Stimulated activated naive CD8-positive, alpha-beta T cell treated with anti-CD3 and anti-CD28 coated beads, Interleukin-15, amount 100 ng/mL, for 72 hours (primary cell): ENCODE measurements around the gene RPS24.
A peak's percentile ranks its signal among the peaks of the same experiment; 100 is the strongest.
"Not testable (repeated sequence)": the region's sequence is repeated elsewhere in the genome, so short reads cannot be mapped to it uniquely, and the experiment has no call there.

Experiments used
- ATAC-seq: fragments of 150-1000 bp; cut with Tn5 transposase; 2 replicates; pipeline ENCODE4 v1.10.0; 2021; ENCODE audit warnings: mild to moderate bottlenecking, moderate library complexity
- DNase-seq, 2 donors: peaks; one replicate each; pipeline ENCODE4 v3.0.0; 2021 to 2022
- H3K27ac Mint-ChIP-seq, 2 donors: one replicate each; pipeline ENCODE4 v1.8.0; 2022; ENCODE audit warnings: mild to moderate bottlenecking in 2 of 2, mixed read lengths in 2 of 2, moderate library complexity in 2 of 2
- H3K27me3 Mint-ChIP-seq: one replicate; pipeline ENCODE4 v1.8.0; 2022; ENCODE audit warnings: mixed read lengths
- H3K4me1 Mint-ChIP-seq: one replicate; pipeline ENCODE4 v1.8.0; 2022; ENCODE audit warnings: mild to moderate bottlenecking, mixed read lengths
- H3K4me3 Mint-ChIP-seq, 2 donors: one replicate each; pipeline ENCODE4 v1.8.0; 2022; ENCODE audit warnings: mild to moderate bottlenecking in 2 of 2, mixed read lengths in 2 of 2, moderate library complexity in 1 of 2
- H3K9me3 Mint-ChIP-seq, 2 donors: one replicate each; pipeline ENCODE4 v1.8.0; 2022; ENCODE audit warnings: mixed read lengths in 2 of 2

RPS24 gene

GRCh38 chr10:78063236-78063635 lies 29.6 kb downstream of the RPS24 start:
- Mint-ChIP-seq H3K4me1 (peaks cover 52% of the 10 kb centered on the region), H3K27ac (no peak overlapping the region), H3K27me3 (no peaks in the 10 kb centered on the region), H3K9me3 (no peaks in the 10 kb centered on the region), H3K4me3 (no peak overlapping the region)
- ATAC-seq, result no peak
- no peak for DNase-seq

GRCh38 chr10:78064919-78065318 lies 31.3 kb downstream of the RPS24 start:
- H3K27ac Mint-ChIP-seq, H3K4me3 Mint-ChIP-seq, H3K9me3 Mint-ChIP-seq, ATAC-seq, H3K27me3 Mint-ChIP-seq, DNase-seq: not testable (repeated sequence)
- H3K4me1 Mint-ChIP-seq, result peaks cover 52% of the 10 kb centered on the region

DNA sequence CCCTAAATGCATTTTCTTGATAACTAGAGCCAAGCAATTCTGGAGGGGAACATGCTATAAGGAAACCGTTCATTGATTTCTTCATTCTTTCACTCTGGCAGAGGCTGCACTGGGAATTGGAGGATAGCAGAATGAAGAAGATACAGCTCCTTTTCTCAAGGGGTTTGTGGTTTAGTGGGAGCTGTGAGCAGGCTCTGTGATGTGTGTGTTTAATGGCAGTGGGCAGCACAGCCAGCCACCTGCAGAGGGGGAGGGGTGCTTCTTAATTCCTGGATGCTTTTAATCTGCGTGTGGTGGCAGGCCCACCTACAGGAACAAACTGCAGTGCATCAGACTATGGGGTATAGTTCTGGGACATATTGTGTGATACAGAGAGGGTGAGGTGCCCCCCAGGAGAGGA lies 31.9 kb downstream of the RPS24 start:
- DNase-seq, result no peak
- peak overlapping the region in 1 of 2 donors; percentile 36 for H3K27ac Mint-ChIP-seq
- H3K27me3 Mint-ChIP-seq, result no peaks in the 10 kb centered on the region
- H3K4me1 Mint-ChIP-seq, result peaks cover 52% of the 10 kb centered on the region
- no peak overlapping the region for H3K4me3 Mint-ChIP-seq
- no peaks in the 10 kb centered on the region for H3K9me3 Mint-ChIP-seq
- ATAC-seq, result no peak

DNA sequence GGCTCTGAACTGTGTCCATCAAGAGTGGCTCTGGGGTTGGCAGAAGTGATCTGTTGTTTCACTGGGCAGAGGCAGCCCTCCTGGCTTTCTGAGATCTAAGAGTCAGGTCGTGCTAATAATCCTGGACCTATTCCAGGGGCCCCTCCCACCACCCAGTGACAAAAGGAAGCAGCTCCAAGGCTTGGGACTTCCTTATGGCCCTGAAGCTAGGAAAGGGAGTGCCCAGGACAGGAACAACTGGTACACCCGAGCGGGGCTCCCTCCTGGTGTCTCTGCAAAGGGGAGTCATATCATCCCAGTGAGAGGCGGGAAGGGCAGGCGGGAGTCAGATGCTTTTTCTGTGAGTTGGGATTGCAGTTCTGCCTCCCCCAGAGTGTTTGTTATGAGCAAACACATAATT lies 32.3 kb downstream of the RPS24 start:
- ATAC-seq (no peak), DNase-seq (no peak)
- Mint-ChIP-seq H3K4me1 (peaks cover 51% of the 10 kb centered on the region), H3K27ac (peak overlapping the region in 1 of 2 donors; percentile 7), H3K4me3 (no peak overlapping the region), H3K9me3 (no peaks in the 10 kb centered on the region), H3K27me3 (no peaks in the 10 kb centered on the region)

GRCh38 chr10:78066728-78067430 lies 33.2 kb downstream of the RPS24 start:
- ATAC-seq (no peak), DNase-seq (no peak)
- H3K27ac Mint-ChIP-seq, result no peak overlapping the region
- H3K9me3 Mint-ChIP-seq, result no peaks in the 10 kb centered on the region
- H3K4me1 Mint-ChIP-seq, result peaks cover 43% of the 10 kb centered on the region
- H3K4me3 Mint-ChIP-seq, result no peak overlapping the region
- H3K27me3 Mint-ChIP-seq, result no peaks in the 10 kb centered on the region

- H3K27ac Mint-ChIP-seq, result no peak overlapping the region
- ATAC-seq, result no peak
Measured at GRCh38 chr10:78069151-78069550, 35.5 kb downstream of the RPS24 start.

DNA sequence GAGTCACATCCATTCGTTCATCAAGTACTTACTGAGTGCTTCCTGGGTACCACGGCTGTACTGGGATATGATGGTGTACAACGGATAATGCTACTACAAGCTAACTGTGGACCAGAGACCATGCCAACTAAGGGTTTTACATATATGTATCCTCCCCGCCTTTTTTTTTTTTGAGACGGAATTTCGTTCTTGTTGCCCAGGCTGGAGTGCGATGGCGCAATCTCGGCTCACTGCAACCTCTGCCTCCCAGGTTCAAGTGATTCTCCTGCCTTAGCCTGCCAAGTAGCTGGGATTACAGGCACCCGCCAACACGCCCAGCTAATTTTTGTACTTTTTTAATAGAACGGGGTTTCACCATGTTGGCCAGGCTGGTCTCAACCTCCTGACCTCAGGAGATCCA lies 36.4 kb downstream of the RPS24 start:
- not testable (repeated sequence) for ATAC-seq, H3K27me3 Mint-ChIP-seq, H3K4me3 Mint-ChIP-seq, H3K9me3 Mint-ChIP-seq, H3K27ac Mint-ChIP-seq, DNase-seq
- H3K4me1 Mint-ChIP-seq, result peaks cover 22% of the 10 kb centered on the region

More at GRCh38 chr10:78069151-78069550, 35.5 kb downstream of the RPS24 start:
- Mint-ChIP-seq H3K9me3 (peaks cover 0 to 1% of the 10 kb centered on the region in 2 donors), H3K4me3 (no peak overlapping the region), H3K4me1 (peaks cover 22% of the 10 kb centered on the region), H3K27me3 (no peaks in the 10 kb centered on the region)
- DNase-seq, result no peak

- H3K27ac Mint-ChIP-seq, result no peak overlapping the region
- no peak for DNase-seq
- H3K4me1 Mint-ChIP-seq, result peaks cover 19% of the 10 kb centered on the region
- peaks cover 0 to 4% of the 10 kb centered on the region in 2 donors for H3K9me3 Mint-ChIP-seq
- no peaks in the 10 kb centered on the region for H3K27me3 Mint-ChIP-seq
- no peak overlapping the region for H3K4me3 Mint-ChIP-seq
- no peak for ATAC-seq
Measured at GRCh38 chr10:78070726-78071125, 37.1 kb downstream of the RPS24 start.

DNA sequence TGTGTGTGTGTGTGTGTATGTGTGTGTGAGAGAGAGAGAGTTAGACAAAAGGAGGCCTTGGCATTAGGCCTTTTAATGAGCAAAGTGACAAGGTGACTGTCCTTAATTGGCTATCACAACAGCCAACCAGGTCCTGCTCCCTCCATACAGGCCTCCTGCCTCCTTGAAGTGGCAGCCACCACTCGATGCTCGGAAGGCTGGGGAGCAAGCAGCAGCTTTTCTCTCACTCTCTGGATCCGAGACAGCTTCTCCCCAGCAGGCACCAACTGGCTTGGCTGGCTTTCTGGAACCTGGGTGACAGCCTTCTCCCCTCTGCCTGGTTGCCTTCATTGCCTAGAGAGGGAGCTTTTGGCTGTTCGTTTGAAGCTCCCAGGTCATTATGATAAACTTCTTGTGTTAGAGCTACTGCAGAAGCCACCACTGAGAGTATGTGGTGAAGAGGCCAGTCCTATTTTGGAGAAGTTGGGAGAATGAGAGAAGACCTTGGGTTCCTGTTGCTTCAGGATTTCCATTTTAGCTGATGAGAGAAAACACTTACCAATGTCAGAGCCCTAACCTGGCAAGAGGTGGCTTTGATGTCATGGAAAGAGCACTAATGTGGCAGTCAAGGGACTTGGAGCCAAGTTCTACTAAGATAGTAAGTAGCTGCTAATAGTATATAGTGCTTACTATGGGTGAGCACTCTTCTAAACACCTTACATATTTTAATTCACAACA lies 37.6 kb downstream of the RPS24 start:
- ATAC-seq, result no peak
- Mint-ChIP-seq H3K4me3 (no peak overlapping the region), H3K27ac (no peak overlapping the region), H3K9me3 (peaks cover 4% of the 10 kb centered on the region in 2 donors), H3K27me3 (no peaks in the 10 kb centered on the region), H3K4me1 (peaks cover 13% of the 10 kb centered on the region)
- DNase-seq, result no peak

DNA sequence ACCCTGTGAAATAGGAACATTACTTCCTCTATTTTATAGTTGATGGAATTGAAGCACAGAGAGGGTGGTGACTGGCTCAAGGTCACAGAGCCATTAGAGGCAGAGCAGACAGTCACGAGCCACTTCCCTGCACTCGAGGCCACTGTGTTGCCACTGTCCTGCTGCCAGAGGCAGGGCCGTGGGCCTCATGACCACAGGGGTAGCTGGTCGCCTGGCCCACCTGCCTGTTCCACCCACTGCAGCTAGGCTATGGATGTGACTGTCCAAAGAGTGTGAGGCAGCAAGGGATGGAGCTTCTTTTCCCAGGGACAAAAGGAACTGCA lies 38.2 kb downstream of the RPS24 start:
- peaks cover 4 to 5% of the 10 kb centered on the region in 2 donors for H3K9me3 Mint-ChIP-seq
- H3K4me1 Mint-ChIP-seq, result peaks cover 8% of the 10 kb centered on the region
- DNase-seq (no peak), ATAC-seq (no peak)
- H3K27ac Mint-ChIP-seq, result no peak overlapping the region
- H3K27me3 Mint-ChIP-seq, result no peaks in the 10 kb centered on the region
- no peak overlapping the region for H3K4me3 Mint-ChIP-seq

DNA sequence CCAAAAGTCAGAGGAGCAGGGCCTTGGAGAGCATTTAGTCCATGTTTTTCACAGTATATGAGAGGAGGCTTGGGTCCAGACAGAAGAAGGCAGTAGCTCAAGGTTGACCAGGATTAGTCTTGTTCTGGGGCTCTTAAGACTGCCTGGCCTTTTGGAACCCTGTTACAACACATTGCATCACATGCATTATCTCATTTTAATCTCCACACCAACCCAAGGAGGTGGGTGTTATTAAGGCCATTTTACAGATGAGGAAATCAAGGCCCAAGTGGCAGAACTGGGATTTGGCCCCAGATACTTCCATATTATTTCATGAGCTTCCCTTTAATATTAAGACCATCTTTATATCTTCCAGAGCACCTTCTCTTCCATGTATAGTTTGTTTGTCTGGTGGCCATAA lies 38.8 kb downstream of the RPS24 start:
- Mint-ChIP-seq H3K4me1 (peaks cover 1% of the 10 kb centered on the region), H3K9me3 (peaks cover 4 to 5% of the 10 kb centered on the region in 2 donors), H3K4me3 (no peak overlapping the region), H3K27me3 (no peaks in the 10 kb centered on the region), H3K27ac (peak overlapping the region in 1 of 2 donors; percentile 61)
- DNase-seq, result no peak
- no peak for ATAC-seq

DNA sequence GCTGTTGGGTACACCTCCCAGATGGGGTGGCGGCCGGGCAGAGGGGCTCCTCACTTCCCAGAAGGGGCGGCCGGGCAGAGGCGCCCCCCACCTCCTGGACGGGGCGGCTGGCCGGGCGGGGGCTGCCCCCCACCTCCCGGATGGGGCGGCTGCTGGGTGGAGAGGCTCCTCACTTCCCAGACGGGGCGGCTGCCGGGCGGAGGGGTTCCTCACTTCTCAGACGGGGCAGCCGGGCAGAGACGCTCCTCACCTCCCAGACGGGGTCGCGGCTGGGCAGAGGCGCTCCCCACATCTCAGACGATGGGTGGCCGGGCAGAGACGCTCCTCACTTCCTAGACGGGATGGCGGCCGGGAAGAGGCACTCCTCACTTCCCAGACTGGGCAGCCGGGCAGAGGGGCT lies 42.1 kb downstream of the RPS24 start:
- H3K4me3 Mint-ChIP-seq, ATAC-seq, H3K27me3 Mint-ChIP-seq, H3K27ac Mint-ChIP-seq, H3K4me1 Mint-ChIP-seq, DNase-seq, H3K9me3 Mint-ChIP-seq: not testable (repeated sequence)

DNA sequence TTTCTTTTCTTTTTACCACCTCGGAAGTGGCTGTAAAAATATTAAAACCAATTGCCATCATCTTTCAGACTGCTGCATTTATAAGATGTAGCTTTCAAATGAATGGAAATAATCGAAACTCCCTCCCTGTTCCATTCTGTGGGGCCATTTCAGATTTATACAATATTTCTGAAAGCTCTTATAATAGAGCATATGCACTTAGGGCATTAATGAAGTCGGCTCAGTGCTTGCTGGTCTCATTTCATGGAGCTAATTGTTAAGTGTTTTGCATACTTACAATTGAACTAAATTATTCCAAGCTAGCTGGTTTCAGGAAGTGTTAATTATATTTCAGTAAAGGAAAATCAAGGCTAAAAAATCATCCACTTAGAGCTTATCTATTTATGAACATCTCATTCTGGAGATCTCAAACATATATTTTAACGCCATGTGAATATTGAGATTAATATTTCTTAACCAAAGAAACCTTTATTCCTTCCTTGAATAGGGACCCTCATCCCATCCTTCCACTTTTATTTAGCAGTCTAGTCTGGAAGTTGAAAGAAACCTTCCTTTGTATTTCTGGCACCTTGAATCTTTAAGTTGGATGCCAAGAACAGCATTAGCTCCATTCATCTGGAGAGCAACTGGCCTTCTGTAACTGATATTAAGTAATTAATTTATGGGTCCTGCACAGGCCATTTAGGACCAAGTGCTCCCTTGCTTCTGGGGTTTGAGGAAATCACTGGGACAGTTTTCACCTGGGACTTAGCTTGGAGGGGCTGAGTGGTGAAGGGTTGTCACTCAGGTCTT lies 45.1 kb downstream of the RPS24 start:
- no peak overlapping the region for H3K4me3 Mint-ChIP-seq
- no peak for ATAC-seq
- DNase-seq, result no peak

DNA sequence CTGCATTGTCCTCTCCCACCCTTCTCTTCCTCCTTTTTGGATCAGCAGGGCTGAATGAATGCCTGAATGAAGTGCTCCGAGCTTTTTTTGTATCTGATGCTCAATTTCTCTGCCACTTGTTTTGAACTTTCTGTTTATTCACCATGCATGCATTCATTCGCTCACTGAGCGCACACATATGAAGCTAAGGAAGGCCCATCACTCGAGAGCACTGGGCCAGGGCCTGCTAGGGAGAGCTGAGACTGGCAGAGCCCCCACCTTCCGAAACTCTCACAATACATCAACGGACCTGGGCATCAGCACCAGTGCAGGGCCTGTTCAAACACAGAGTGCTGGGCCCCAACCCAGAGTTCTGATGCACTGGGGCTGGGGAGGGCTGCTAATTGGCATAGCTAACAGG lies 45.7 kb downstream of the RPS24 start:
- ATAC-seq, result no peak
- no peak overlapping the region for H3K4me3 Mint-ChIP-seq
- H3K4me1 Mint-ChIP-seq, result no peaks in the 10 kb centered on the region
- H3K9me3 Mint-ChIP-seq, result peaks cover under 1 to 5% of the 10 kb centered on the region in 2 donors
- H3K27ac Mint-ChIP-seq, result no peak overlapping the region
- H3K27me3 Mint-ChIP-seq, result no peaks in the 10 kb centered on the region
- DNase-seq, result no peak

More for the DNA sequence above, 45.1 kb downstream of the RPS24 start:
- no peaks in the 10 kb centered on the region for H3K4me1 Mint-ChIP-seq
- H3K27ac Mint-ChIP-seq, result no peak overlapping the region
- H3K9me3 Mint-ChIP-seq, result peaks cover 4 to 5% of the 10 kb centered on the region in 2 donors
- no peaks in the 10 kb centered on the region for H3K27me3 Mint-ChIP-seq

- H3K4me3 Mint-ChIP-seq, result no peak overlapping the region
- no peaks in the 10 kb centered on the region for H3K4me1 Mint-ChIP-seq
- no peak for DNase-seq
- H3K27me3 Mint-ChIP-seq, result no peaks in the 10 kb centered on the region
- H3K27ac Mint-ChIP-seq, result no peak overlapping the region
- ATAC-seq, result no peak
- peaks cover 0 to 1% of the 10 kb centered on the region in 2 donors for H3K9me3 Mint-ChIP-seq
Measured at GRCh38 chr10:78081292-78081691, 47.6 kb downstream of the RPS24 start.

DNA sequence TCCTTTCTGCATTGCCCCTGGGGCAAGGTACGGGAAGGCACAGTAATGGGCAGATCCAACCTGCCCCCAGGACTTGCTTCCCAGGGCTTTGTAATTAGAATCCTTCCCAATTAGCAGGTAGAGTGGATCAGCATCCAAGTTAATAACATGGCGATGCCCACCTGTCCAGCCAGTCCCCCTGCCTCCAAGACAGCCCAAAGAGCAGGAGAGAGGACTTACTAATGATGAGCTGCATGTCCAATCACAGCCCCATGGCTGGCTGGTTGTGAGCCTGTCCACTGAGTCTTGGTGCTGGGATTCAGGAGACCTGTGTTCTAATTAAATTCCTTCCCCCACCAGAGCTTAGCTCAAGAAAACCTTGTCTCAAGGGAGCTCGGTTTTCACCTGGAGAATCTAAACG lies 49.0 kb downstream of the RPS24 start:
- Mint-ChIP-seq H3K27ac (no peak overlapping the region), H3K27me3 (no peaks in the 10 kb centered on the region)

More for the DNA sequence above, 49.0 kb downstream of the RPS24 start:
- ATAC-seq (no peak), DNase-seq (no peak)
- Mint-ChIP-seq H3K9me3 (no peaks in the 10 kb centered on the region), H3K4me3 (no peak overlapping the region), H3K4me1 (no peaks in the 10 kb centered on the region)
